Right lobe of liver (tissue), 4 donors: ENCODE measurements around the gene SLC34A3.

Experiments used
- CTCF ChIP-seq, 4 donors: fragments of 200-600 bp in 3 of 4; fragments of 450-650 bp in 1 of 4; IDR thresholded peaks; one replicate each; pipeline versions ENCODE4 v1.5.1 to v1.8.0; 2016 to 2022; ENCODE audit warnings: antibody characterized with exemption in 4 of 4, mild to moderate bottlenecking in 2 of 4
- POLR2A ChIP-seq: fragments of 450-650 bp; IDR thresholded peaks from one replicate; pipeline ENCODE4 v1.6.1; 2017; ENCODE audit warnings: antibody characterized with exemption, mild to moderate bottlenecking
- donor health status: DM: no; HTN: no; CAD: no.
- donor health status: DM: no; HTN: no; CAD: no.
- donor health status: DM: no; HTN: yes; CAD: no.

- TF ChIP-seq CTCF (IDR thresholded peaks at IDR 0.05) (no peak), POLR2A (no peak)
Measured at GRCh38 chr9:137218754-137219271, 11.9 kb upstream of the SLC34A3 start.
